Stimulated activated naive CD8-positive, alpha-beta T cell treated with anti-CD3 and anti-CD28 coated beads, Interleukin-15, amount 100 ng/mL, for 72 hours (primary cell): Measurements from ENCODE around the gene ZBTB48.
A peak's percentile ranks its signal among the peaks of the same experiment; 100 is the strongest.
"Not testable (repeated sequence)": the region's sequence is repeated elsewhere in the genome, so short reads cannot be mapped to it uniquely, and the experiment has no call there.

Source experiments
- ATAC-seq: fragments of 150-1000 bp; cut with Tn5 transposase; 2 replicates; pipeline ENCODE4 v1.10.0; 2021; ENCODE audit warnings: mild to moderate bottlenecking, moderate library complexity
- DNase-seq, 2 donors: peaks; one replicate each; pipeline ENCODE4 v3.0.0; 2021 to 2022
- H3K27ac Mint-ChIP-seq, 2 donors: one replicate each; pipeline ENCODE4 v1.8.0; 2022; ENCODE audit warnings: mild to moderate bottlenecking in 2 of 2, mixed read lengths in 2 of 2, moderate library complexity in 2 of 2
- H3K27me3 Mint-ChIP-seq: one replicate; pipeline ENCODE4 v1.8.0; 2022; ENCODE audit warnings: mixed read lengths
- H3K4me1 Mint-ChIP-seq: one replicate; pipeline ENCODE4 v1.8.0; 2022; ENCODE audit warnings: mild to moderate bottlenecking, mixed read lengths
- H3K4me3 Mint-ChIP-seq, 2 donors: one replicate each; pipeline ENCODE4 v1.8.0; 2022; ENCODE audit warnings: mild to moderate bottlenecking in 2 of 2, mixed read lengths in 2 of 2, moderate library complexity in 1 of 2
- H3K9me3 Mint-ChIP-seq, 2 donors: one replicate each; pipeline ENCODE4 v1.8.0; 2022; ENCODE audit warnings: mixed read lengths in 2 of 2

ZBTB48 gene

GRCh38 chr1:6627841-6628545 lies 48.2 kb downstream of the ZBTB48 start:
- Mint-ChIP-seq H3K4me3 (peak overlapping the region; percentile 21 to 38), H3K27me3 (no peaks in the 10 kb centered on the region), H3K9me3 (no peaks in the 10 kb centered on the region), H3K27ac (peak overlapping the region in 1 of 2 donors; percentile 68), H3K4me1 (peaks cover 30% of the 10 kb centered on the region)
- ATAC-seq (no peak), DNase-seq (no peak)

GRCh38 chr1:6628971-6629479 lies 49.2 kb downstream of the ZBTB48 start:
- ATAC-seq (no peak), DNase-seq (no peak)
- H3K9me3 Mint-ChIP-seq = no peaks in the 10 kb centered on the region
- H3K4me1 Mint-ChIP-seq = peaks cover 30% of the 10 kb centered on the region
- no peak overlapping the region for H3K4me3 Mint-ChIP-seq
- H3K27ac Mint-ChIP-seq = no peak overlapping the region
- no peaks in the 10 kb centered on the region for H3K27me3 Mint-ChIP-seq

- ATAC-seq (no peak), DNase-seq (no peak)
- Mint-ChIP-seq H3K9me3 (no peaks in the 10 kb centered on the region), H3K27ac (peak overlapping the region; percentile 93 to 94), H3K4me3 (no peak overlapping the region), H3K4me1 (peaks cover 24% of the 10 kb centered on the region), H3K27me3 (no peaks in the 10 kb centered on the region)
These were observed 50.2 kb downstream of the ZBTB48 start for GRCh38 chr1:6630027-6630426.

- Mint-ChIP-seq H3K4me3 (no peak overlapping the region), H3K9me3 (no peaks in the 10 kb centered on the region), H3K27ac (no peak overlapping the region), H3K4me1 (peaks cover 22% of the 10 kb centered on the region), H3K27me3 (no peaks in the 10 kb centered on the region)
- ATAC-seq = no peak
- DNase-seq = no peak
These were observed 51.3 kb downstream of the ZBTB48 start for GRCh38 chr1:6631058-6631457.

- DNase-seq (no peak), ATAC-seq (peak; percentile 16)
- H3K9me3 Mint-ChIP-seq = no peaks in the 10 kb centered on the region
- H3K4me3 Mint-ChIP-seq = no peak overlapping the region
- no peaks in the 10 kb centered on the region for H3K27me3 Mint-ChIP-seq
- no peak overlapping the region for H3K27ac Mint-ChIP-seq
- peaks cover 4% of the 10 kb centered on the region for H3K4me1 Mint-ChIP-seq
These were observed 53.1 kb downstream of the ZBTB48 start for GRCh38 chr1:6632588-6633514.

GRCh38 chr1:6634371-6635052 lies 54.7 kb downstream of the ZBTB48 start:
- Mint-ChIP-seq H3K4me1 (no peaks in the 10 kb centered on the region), H3K27me3 (no peaks in the 10 kb centered on the region), H3K9me3 (no peaks in the 10 kb centered on the region), H3K27ac (no peak overlapping the region), H3K4me3 (no peak overlapping the region)
- ATAC-seq = peak; percentile 68
- peak; percentile 27 to 45 for DNase-seq

- DNase-seq (no peak), ATAC-seq (no peak)
- H3K9me3 Mint-ChIP-seq = no peaks in the 10 kb centered on the region
- H3K4me1 Mint-ChIP-seq = no peaks in the 10 kb centered on the region
- no peak overlapping the region for H3K27ac Mint-ChIP-seq
- H3K4me3 Mint-ChIP-seq = no peak overlapping the region
- no peaks in the 10 kb centered on the region for H3K27me3 Mint-ChIP-seq
These were observed 55.5 kb downstream of the ZBTB48 start for GRCh38 chr1:6635161-6635909.

GRCh38 chr1:6635910-6636760 lies 56.3 kb downstream of the ZBTB48 start:
- DNase-seq (no peak), ATAC-seq (no peak)
- Mint-ChIP-seq H3K4me3 (no peak overlapping the region), H3K9me3 (no peaks in the 10 kb centered on the region), H3K27ac (no peak overlapping the region), H3K27me3 (no peaks in the 10 kb centered on the region), H3K4me1 (no peaks in the 10 kb centered on the region)

- not testable (repeated sequence) for ATAC-seq, H3K4me1 Mint-ChIP-seq, H3K4me3 Mint-ChIP-seq, H3K27me3 Mint-ChIP-seq, H3K27ac Mint-ChIP-seq, DNase-seq, H3K9me3 Mint-ChIP-seq
These were observed 57.0 kb downstream of the ZBTB48 start for GRCh38 chr1:6636778-6637177.

GRCh38 chr1:6637770-6638169 lies 58.0 kb downstream of the ZBTB48 start:
- Mint-ChIP-seq H3K27me3 (no peaks in the 10 kb centered on the region), H3K4me1 (no peaks in the 10 kb centered on the region), H3K9me3 (no peaks in the 10 kb centered on the region), H3K27ac (peak overlapping the region; percentile 37 to 77), H3K4me3 (no peak overlapping the region)
- no peak for DNase-seq
- no peak for ATAC-seq

- DNase-seq = no peak
- Mint-ChIP-seq H3K27ac (no peak overlapping the region), H3K27me3 (no peaks in the 10 kb centered on the region), H3K9me3 (no peaks in the 10 kb centered on the region), H3K4me1 (no peaks in the 10 kb centered on the region), H3K4me3 (no peak overlapping the region)
- ATAC-seq = no peak
These were observed 58.4 kb downstream of the ZBTB48 start for GRCh38 chr1:6638226-6638625.
